HL-60 (cell line): ENCODE data around the gene SLC6A8.

Source experiments
- POLR2AphosphoS5 ChIP-seq: IDR thresholded peaks from 2 replicates; pipeline ENCODE4 v1.6.1; 2012; ENCODE audit warnings: low read depth
- TF ChIP-seq, protein P1 (sequence below): IDR thresholded peaks from one replicate; pipeline ENCODE4 v1.5.1; 2011; ENCODE audit warnings: low read length, control low read depth, inconsistent platforms; ENCODE audit not compliant: insufficient read depth
- TF ChIP-seq, protein P2 (sequence below): IDR thresholded peaks from 2 replicates; pipeline ENCODE4 v1.6.1; 2012; ENCODE audit warnings: low read depth; ENCODE audit not compliant: insufficient replicate concordance

DNA sequence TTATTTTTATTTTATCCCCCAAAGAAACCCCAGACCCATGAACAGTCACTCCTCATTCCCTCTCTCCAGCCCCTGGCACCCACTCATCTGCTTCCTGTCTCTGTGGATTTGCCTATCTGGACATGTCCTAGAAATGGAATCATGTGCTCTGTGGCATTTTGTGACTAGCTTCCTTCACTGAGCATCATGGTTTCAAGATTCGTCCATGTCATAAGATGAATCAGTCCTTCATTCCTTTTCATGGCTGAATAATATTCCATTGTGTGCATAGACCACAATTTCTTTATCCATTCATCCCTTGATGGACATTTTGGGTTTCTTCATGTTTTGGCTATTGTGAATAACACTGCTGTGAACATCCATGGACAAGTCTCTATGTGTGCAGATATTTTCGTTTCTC, 47.1 kb downstream of the SLC6A8 start:
- TF ChIP-seq, protein P1, sequence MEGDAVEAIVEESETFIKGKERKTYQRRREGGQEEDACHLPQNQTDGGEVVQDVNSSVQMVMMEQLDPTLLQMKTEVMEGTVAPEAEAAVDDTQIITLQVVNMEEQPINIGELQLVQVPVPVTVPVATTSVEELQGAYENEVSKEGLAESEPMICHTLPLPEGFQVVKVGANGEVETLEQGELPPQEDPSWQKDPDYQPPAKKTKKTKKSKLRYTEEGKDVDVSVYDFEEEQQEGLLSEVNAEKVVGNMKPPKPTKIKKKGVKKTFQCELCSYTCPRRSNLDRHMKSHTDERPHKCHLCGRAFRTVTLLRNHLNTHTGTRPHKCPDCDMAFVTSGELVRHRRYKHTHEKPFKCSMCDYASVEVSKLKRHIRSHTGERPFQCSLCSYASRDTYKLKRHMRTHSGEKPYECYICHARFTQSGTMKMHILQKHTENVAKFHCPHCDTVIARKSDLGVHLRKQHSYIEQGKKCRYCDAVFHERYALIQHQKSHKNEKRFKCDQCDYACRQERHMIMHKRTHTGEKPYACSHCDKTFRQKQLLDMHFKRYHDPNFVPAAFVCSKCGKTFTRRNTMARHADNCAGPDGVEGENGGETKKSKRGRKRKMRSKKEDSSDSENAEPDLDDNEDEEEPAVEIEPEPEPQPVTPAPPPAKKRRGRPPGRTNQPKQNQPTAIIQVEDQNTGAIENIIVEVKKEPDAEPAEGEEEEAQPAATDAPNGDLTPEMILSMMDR, result no peak
- no peak for TF ChIP-seq POLR2AphosphoS5
- TF ChIP-seq, protein P2, sequence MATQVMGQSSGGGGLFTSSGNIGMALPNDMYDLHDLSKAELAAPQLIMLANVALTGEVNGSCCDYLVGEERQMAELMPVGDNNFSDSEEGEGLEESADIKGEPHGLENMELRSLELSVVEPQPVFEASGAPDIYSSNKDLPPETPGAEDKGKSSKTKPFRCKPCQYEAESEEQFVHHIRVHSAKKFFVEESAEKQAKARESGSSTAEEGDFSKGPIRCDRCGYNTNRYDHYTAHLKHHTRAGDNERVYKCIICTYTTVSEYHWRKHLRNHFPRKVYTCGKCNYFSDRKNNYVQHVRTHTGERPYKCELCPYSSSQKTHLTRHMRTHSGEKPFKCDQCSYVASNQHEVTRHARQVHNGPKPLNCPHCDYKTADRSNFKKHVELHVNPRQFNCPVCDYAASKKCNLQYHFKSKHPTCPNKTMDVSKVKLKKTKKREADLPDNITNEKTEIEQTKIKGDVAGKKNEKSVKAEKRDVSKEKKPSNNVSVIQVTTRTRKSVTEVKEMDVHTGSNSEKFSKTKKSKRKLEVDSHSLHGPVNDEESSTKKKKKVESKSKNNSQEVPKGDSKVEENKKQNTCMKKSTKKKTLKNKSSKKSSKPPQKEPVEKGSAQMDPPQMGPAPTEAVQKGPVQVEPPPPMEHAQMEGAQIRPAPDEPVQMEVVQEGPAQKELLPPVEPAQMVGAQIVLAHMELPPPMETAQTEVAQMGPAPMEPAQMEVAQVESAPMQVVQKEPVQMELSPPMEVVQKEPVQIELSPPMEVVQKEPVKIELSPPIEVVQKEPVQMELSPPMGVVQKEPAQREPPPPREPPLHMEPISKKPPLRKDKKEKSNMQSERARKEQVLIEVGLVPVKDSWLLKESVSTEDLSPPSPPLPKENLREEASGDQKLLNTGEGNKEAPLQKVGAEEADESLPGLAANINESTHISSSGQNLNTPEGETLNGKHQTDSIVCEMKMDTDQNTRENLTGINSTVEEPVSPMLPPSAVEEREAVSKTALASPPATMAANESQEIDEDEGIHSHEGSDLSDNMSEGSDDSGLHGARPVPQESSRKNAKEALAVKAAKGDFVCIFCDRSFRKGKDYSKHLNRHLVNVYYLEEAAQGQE, result no peak
